Thoracic aorta (tissue), 2 donors: ENCODE measurements around the gene STUB1. TPM values are rescaled to one million over a fixed set of nuclear protein-coding genes. Genes with fewer than 3 reads are reported as not detected.

ENCODE experiments used
- ATAC-seq: fragments of 150-250 bp; one replicate; pipeline ENCODE4 v1.8.0; 2017; ENCODE audit warnings: low read depth; ENCODE audit not compliant: insufficient number of reproducible peaks, low FRiP score
- DNase-seq: peaks from one replicate; pipeline ENCODE4 v3.0.0-alpha.2; 2020; ENCODE audit warnings: low spot score
- H3K27ac ChIP-seq, 2 donors: fragments of 200-600 bp; sonication (generic); 1 replicate in 1 of 2; 2 replicates in 1 of 2; pipeline ENCODE4 v1.5.1; 2016; ENCODE audit warnings: mild to moderate bottlenecking in 2 of 2, moderate library complexity in 2 of 2
- H3K27me3 ChIP-seq: fragments of 200-600 bp; sonication (generic); replicated peaks from 2 replicates; pipeline ENCODE4 v1.6.0; 2016; ENCODE audit warnings: mild to moderate bottlenecking; ENCODE audit not compliant: insufficient read depth
- H3K36me3 ChIP-seq: fragments of 200-600 bp; sonication (generic); one replicate; pipeline ENCODE4 v1.5.1; 2016
- H3K4me1 ChIP-seq, 2 donors: fragments of 200-600 bp; sonication (generic); 1 replicate in 1 of 2; 2 replicates in 1 of 2; pipeline versions ENCODE4 v1.5.1 to v1.6.0; 2016; ENCODE audit warnings: low read depth in 2 of 2, mild to moderate bottlenecking in 1 of 2; ENCODE audit not compliant: control insufficient read depth in 1 of 2
- H3K4me3 ChIP-seq: fragments of 200-600 bp; sonication (generic); 2 replicates; pipeline ENCODE4 v1.5.1; 2016; ENCODE audit warnings: mild to moderate bottlenecking
- H3K9me3 ChIP-seq: fragments of 200-600 bp; sonication (generic); 2 replicates; pipeline ENCODE4 v1.5.1; 2016
- total RNA-seq, 2 donors: library from RNA; depleted of rRNA; stranded (reverse); fragments of >200 nt; gene quantifications; one replicate each; pipeline versions ENCODE4 v1.1.0 to v1.2.3, GENCODE V29; 2016
- TF ChIP-seq, protein P1 (sequence below): fragments of 200-600 bp; sonication (generic); IDR thresholded peaks from one replicate; pipeline ENCODE4 v1.5.1; 2019; ENCODE audit warnings: antibody characterized with exemption

STUB1 gene
- total RNA-seq, 2 donors from 2014 or later, result 103 to 145 TPM

DNA sequence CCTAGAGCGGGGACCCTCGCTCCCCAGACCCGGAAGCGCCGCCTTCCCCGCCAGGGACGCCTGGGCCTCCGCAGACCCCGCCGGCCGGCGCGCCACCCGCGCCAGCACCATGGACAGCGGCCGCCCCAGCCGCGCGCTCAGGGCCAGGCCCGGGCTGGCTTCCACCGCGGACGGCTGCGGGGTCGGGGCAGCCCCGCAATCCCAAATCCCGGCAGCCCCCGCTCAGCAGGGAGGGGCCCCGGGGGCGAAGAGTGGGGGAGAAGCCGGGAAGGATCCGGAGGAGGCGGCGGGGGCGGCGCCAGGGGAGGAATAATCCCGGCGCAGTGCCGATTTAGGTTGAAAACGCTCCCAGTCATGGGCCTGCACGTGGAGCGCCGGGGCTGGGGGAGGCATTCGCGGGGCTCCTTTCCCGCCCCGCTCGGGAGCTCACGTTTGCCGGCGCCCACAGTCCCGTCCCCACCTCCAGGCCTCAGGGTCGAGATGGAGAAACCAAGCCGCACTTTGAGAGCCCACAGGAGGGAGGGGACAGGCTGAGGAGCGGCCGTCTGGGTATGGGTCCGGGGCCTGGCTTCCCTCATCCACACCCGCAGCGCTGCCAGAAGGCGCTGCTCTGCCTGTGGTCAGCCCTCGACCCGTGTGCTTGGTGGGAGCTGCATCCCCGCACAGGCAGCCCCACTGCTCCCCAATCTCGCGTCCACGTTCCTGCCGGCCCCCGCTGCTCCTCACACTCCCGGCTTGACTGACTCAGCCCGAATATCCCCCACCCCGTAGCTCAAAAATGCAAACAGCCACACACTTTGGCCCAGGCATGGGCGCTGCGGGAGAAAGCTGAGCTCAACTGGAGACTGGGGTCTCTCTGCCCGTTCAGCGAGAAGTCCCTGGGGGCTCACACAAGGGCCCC is 20.7 kb downstream of the STUB1 start:
- Histone ChIP-seq H3K4me1 (no peaks in the 10 kb centered on the region), H3K36me3 (no peaks in the 10 kb centered on the region), H3K9me3 (no peaks in the 10 kb centered on the region), H3K4me3 (no peak overlapping the region), H3K27ac (no peak overlapping the region), H3K27me3 (peaks cover 19% of the 10 kb centered on the region)
- DNase-seq (no peak), ATAC-seq (no peak)
- TF ChIP-seq, protein P1, sequence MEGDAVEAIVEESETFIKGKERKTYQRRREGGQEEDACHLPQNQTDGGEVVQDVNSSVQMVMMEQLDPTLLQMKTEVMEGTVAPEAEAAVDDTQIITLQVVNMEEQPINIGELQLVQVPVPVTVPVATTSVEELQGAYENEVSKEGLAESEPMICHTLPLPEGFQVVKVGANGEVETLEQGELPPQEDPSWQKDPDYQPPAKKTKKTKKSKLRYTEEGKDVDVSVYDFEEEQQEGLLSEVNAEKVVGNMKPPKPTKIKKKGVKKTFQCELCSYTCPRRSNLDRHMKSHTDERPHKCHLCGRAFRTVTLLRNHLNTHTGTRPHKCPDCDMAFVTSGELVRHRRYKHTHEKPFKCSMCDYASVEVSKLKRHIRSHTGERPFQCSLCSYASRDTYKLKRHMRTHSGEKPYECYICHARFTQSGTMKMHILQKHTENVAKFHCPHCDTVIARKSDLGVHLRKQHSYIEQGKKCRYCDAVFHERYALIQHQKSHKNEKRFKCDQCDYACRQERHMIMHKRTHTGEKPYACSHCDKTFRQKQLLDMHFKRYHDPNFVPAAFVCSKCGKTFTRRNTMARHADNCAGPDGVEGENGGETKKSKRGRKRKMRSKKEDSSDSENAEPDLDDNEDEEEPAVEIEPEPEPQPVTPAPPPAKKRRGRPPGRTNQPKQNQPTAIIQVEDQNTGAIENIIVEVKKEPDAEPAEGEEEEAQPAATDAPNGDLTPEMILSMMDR, result no peak

DNA sequence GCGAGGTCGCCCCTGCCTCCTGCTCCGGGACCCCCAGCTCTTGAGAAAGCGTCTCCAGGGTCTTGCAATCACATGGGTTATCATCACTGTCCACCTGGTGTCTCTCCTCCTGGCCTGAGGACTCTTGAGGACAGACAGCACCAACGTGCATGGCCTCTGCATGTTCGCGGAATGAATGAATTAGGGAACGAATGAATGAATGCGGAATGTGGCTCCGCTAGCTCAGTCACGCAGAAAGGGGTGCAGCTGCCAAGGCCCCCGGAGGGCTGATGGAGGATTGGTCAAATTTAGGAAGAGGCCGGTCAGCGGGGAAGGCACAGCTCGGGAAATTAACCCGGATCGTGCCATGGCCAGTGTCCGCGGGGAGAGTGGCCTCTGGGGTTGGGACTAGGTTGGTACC is 22.1 kb downstream of the STUB1 start:
- TF ChIP-seq, protein P1, result no peak
- no peaks in the 10 kb centered on the region for H3K4me1 ChIP-seq
- H3K4me3 ChIP-seq, result no peak overlapping the region
- H3K27me3 ChIP-seq, result peaks cover 23% of the 10 kb centered on the region
- no peaks in the 10 kb centered on the region for H3K9me3 ChIP-seq
- ATAC-seq (no peak), DNase-seq (no peak)
- no peak overlapping the region for H3K27ac ChIP-seq
- no peaks in the 10 kb centered on the region for H3K36me3 ChIP-seq

GRCh38 chr16:703406-703805 is 23.2 kb downstream of the STUB1 start:
- DNase-seq, result no peak
- Histone ChIP-seq H3K36me3 (no peaks in the 10 kb centered on the region), H3K27me3 (peaks cover 28% of the 10 kb centered on the region), H3K9me3 (no peaks in the 10 kb centered on the region), H3K4me3 (no peak overlapping the region), H3K27ac (no peak overlapping the region), H3K4me1 (no peaks in the 10 kb centered on the region)
- TF ChIP-seq, protein P1, result no peak
- no peak for ATAC-seq

- peaks cover 30% of the 10 kb centered on the region for H3K27me3 ChIP-seq
- H3K4me1 ChIP-seq, result no peaks in the 10 kb centered on the region
- ATAC-seq, result no peak
Observed at GRCh38 chr16:704047-704446, 23.8 kb downstream of the STUB1 start.

More at GRCh38 chr16:704047-704446, 23.8 kb downstream of the STUB1 start:
- no peaks in the 10 kb centered on the region for H3K36me3 ChIP-seq
- TF ChIP-seq, protein P1, result no peak
- H3K27ac ChIP-seq, result no peak overlapping the region
- DNase-seq, result no peak
- no peaks in the 10 kb centered on the region for H3K9me3 ChIP-seq
- H3K4me3 ChIP-seq, result no peak overlapping the region
